Stimulated activated CD4-positive, alpha-beta T cell treated with anti-CD3 and anti-CD28 coated beads, Interleukin-12 subunit alpha, Interleukin-12 subunit beta, amount 100 ng/mL, for 48 hours (primary cell): ENCODE data around the gene MSL1.
A peak's percentile ranks its signal among the peaks of the same experiment; 100 is the strongest.

Source experiments
- DNase-seq, 3 donors: peaks; one replicate each; pipeline ENCODE4 v3.0.0-alpha.2; 2020; ENCODE audit warnings: low read depth in 2 of 3, low spot score in 1 of 3

MSL1 gene

GRCh38 chr17:40173778-40174135 lies 52.0 kb downstream of the MSL1 start:
- DNase-seq, result no peak

- DNase-seq, result no peak
These were observed 52.7 kb downstream of the MSL1 start for GRCh38 chr17:40174514-40174913.

- DNase-seq, result no peak
These were observed 54.4 kb downstream of the MSL1 start for GRCh38 chr17:40175928-40176753.

GRCh38 chr17:40176754-40177110 lies 55.0 kb downstream of the MSL1 start:
- no peak for DNase-seq

- DNase-seq, result peak; percentile 77 to 86 (median 86)
These were observed 55.6 kb downstream of the MSL1 start, which contains the start of gene RAPGEFL1 for GRCh38 chr17:40177275-40177874. TSS of gene RAPGEFL1 (plus strand) at chr17:40177470. CDS start at chr17:40177862, 392 bp downstream.

- no peak for DNase-seq
These were observed 56.3 kb downstream of the MSL1 start for GRCh38 chr17:40178021-40178601.

GRCh38 chr17:40178660-40179059 lies 56.9 kb downstream of the MSL1 start:
- DNase-seq, result no peak

- no peak for DNase-seq
These were observed 58.3 kb downstream of the MSL1 start for GRCh38 chr17:40179923-40180659.

GRCh38 chr17:40180694-40181093 lies 58.9 kb downstream of the MSL1 start:
- no peak for DNase-seq

- DNase-seq, result no peak
These were observed 59.4 kb downstream of the MSL1 start for GRCh38 chr17:40181205-40181604.

GRCh38 chr17:40182606-40183005 lies 60.8 kb downstream of the MSL1 start:
- DNase-seq, result no peak
